GM19395 (cell line): ENCODE results near the gene SLC6A8.
"Not testable (repeated sequence)": the region's sequence is repeated elsewhere in the genome, so short reads cannot be mapped to it uniquely, and the experiment has no call there.

ENCODE experiments used
- ATAC-seq: cut with Tn5 transposase; IDR thresholded peaks from one replicate; pipeline ENCODE4 v1.9.1; 2021; ENCODE audit warnings: mild to moderate bottlenecking, moderate library complexity; ENCODE audit not compliant: unreplicated experiment

Gene SLC6A8

GRCh38 chrX:153727123-153727931, 39.6 kb downstream of the SLC6A8 start:
- ATAC-seq: peak; percentile 0

- no peak for ATAC-seq
Observed at GRCh38 chrX:153728095-153728494, 40.4 kb downstream of the SLC6A8 start.

- no peak for ATAC-seq
Observed at GRCh38 chrX:153728951-153729631, 41.4 kb downstream of the SLC6A8 start.

GRCh38 chrX:153730115-153730514, 42.4 kb downstream of the SLC6A8 start:
- not testable (repeated sequence) for ATAC-seq

GRCh38 chrX:153731117-153731844, 43.6 kb downstream of the SLC6A8 start:
- ATAC-seq: no peak

GRCh38 chrX:153731845-153732215, 44.1 kb downstream of the SLC6A8 start:
- ATAC-seq: no peak

GRCh38 chrX:153732401-153732800, 44.7 kb downstream of the SLC6A8 start:
- no peak for ATAC-seq

GRCh38 chrX:153733651-153734240, 46.0 kb downstream of the SLC6A8 start:
- ATAC-seq: no peak

- no peak for ATAC-seq
Observed at GRCh38 chrX:153734871-153735270, 47.1 kb downstream of the SLC6A8 start.

GRCh38 chrX:153735274-153735673, 47.5 kb downstream of the SLC6A8 start:
- no peak for ATAC-seq

GRCh38 chrX:153736071-153736820, 48.5 kb downstream of the SLC6A8 start:
- no peak for ATAC-seq

GRCh38 chrX:153736871-153737441, 49.2 kb downstream of the SLC6A8 start:
- no peak for ATAC-seq

GRCh38 chrX:153738056-153738605, 50.4 kb downstream of the SLC6A8 start:
- no peak for ATAC-seq

- no peak for ATAC-seq
Observed at GRCh38 chrX:153739754-153740486, 52.2 kb downstream of the SLC6A8 start.

GRCh38 chrX:153740631-153741222, 53.0 kb downstream of the SLC6A8 start:
- no peak for ATAC-seq

GRCh38 chrX:153741446-153741845, 53.7 kb downstream of the SLC6A8 start:
- no peak for ATAC-seq

- ATAC-seq: not testable (repeated sequence)
Observed at GRCh38 chrX:153742111-153742510, 54.4 kb downstream of the SLC6A8 start.

GRCh38 chrX:153742796-153743467, 55.2 kb downstream of the SLC6A8 start:
- ATAC-seq: not testable (repeated sequence)
